H9 (cell line): ENCODE results near the gene GRIA1. TPM values are rescaled to one million over a fixed set of nuclear protein-coding genes. Genes with fewer than 3 reads are reported as not detected.

ENCODE experiments used
- DNase-seq: peaks from one replicate; pipeline ENCODE4 v3.0.0-alpha.2; 2017
- H2AFZ ChIP-seq: one replicate; pipeline ENCODE4 v1.6.1; 2013; ENCODE audit warnings: mild to moderate bottlenecking, low read length, control low read depth, moderate library complexity
- H2AK5ac ChIP-seq: 2 replicates; pipeline ENCODE4 v1.6.1; 2013; ENCODE audit warnings: low read length, control low read depth, mixed read lengths; ENCODE audit not compliant: insufficient read length
- H2BK120ac ChIP-seq: one replicate; pipeline ENCODE4 v1.6.1; 2013; ENCODE audit warnings: low read depth, mild to moderate bottlenecking, low read length, control low read depth, inconsistent platforms; ENCODE audit not compliant: poor library complexity, severe bottlenecking
- H2BK12ac ChIP-seq: 2 replicates; pipeline ENCODE4 v1.6.1; 2013; ENCODE audit warnings: low read length, control low read depth, mixed read lengths, low read depth; ENCODE audit not compliant: insufficient read length
- H2BK15ac ChIP-seq: 2 replicates; pipeline ENCODE4 v1.6.1; 2013; ENCODE audit warnings: low read depth, low read length, control low read depth
- H2BK20ac ChIP-seq: one replicate; pipeline ENCODE4 v1.6.1; 2013; ENCODE audit warnings: low read depth, mild to moderate bottlenecking, low read length, control low read depth, inconsistent platforms; ENCODE audit not compliant: poor library complexity, severe bottlenecking
- H2BK5ac ChIP-seq: 2 replicates; pipeline ENCODE4 v1.6.1; 2013; ENCODE audit warnings: low read length, control low read depth, mixed read lengths; ENCODE audit not compliant: insufficient read length
- H3K14ac ChIP-seq: 2 replicates; pipeline ENCODE4 v1.6.1; 2013; ENCODE audit warnings: low read length, control low read depth; ENCODE audit not compliant: insufficient read depth
- H3K18ac ChIP-seq: 2 replicates; pipeline ENCODE4 v1.6.1; 2013; ENCODE audit warnings: low read depth, mild to moderate bottlenecking, mixed read lengths, low read length, control low read depth; ENCODE audit not compliant: insufficient read length
- H3K23ac ChIP-seq: 2 replicates; pipeline ENCODE4 v1.6.1; 2013; ENCODE audit warnings: low read length, control low read depth, mixed read lengths, low read depth; ENCODE audit not compliant: insufficient read length
- H3K23me2 ChIP-seq: 2 replicates; pipeline ENCODE4 v1.6.1; 2013; ENCODE audit warnings: low read depth, mild to moderate bottlenecking, mixed read lengths, low read length, control low read depth; ENCODE audit not compliant: insufficient read length, poor library complexity, severe bottlenecking
- H3K27ac ChIP-seq: 2 replicates; pipeline ENCODE4 v1.5.1; 2013; ENCODE audit warnings: low read length, control low read depth, mixed read lengths, low read depth; ENCODE audit not compliant: insufficient read length
- H3K27me3 ChIP-seq: 2 replicates; pipeline ENCODE4 v1.6.1; 2013; ENCODE audit warnings: low read length, control low read depth, inconsistent platforms; ENCODE audit not compliant: insufficient read depth
- H3K4ac ChIP-seq: 2 replicates; pipeline ENCODE4 v1.6.1; 2013; ENCODE audit warnings: low read depth, mild to moderate bottlenecking, control low read depth, inconsistent platforms, low read length, moderate library complexity
- H3K4me1 ChIP-seq: 2 replicates; pipeline ENCODE4 v1.6.1; 2013; ENCODE audit warnings: low read length, control low read depth, inconsistent platforms; ENCODE audit not compliant: insufficient read depth
- H3K4me2 ChIP-seq: 2 replicates; pipeline ENCODE4 v1.6.1; 2013; ENCODE audit warnings: low read length, control low read depth, mixed read lengths; ENCODE audit not compliant: insufficient read length, insufficient read depth
- H3K56ac ChIP-seq: 2 replicates; pipeline ENCODE4 v1.6.1; 2013; ENCODE audit warnings: low read depth, mild to moderate bottlenecking, mixed read lengths, low read length, control low read depth; ENCODE audit not compliant: insufficient read length
- H3K79me1 ChIP-seq: 2 replicates; pipeline ENCODE4 v1.6.1; 2013; ENCODE audit warnings: low read depth, mild to moderate bottlenecking, moderate library complexity, low read length, control low read depth, inconsistent platforms; ENCODE audit not compliant: insufficient read depth, poor library complexity, severe bottlenecking
- H3K79me2 ChIP-seq: 2 replicates; pipeline ENCODE4 v1.6.1; 2013; ENCODE audit warnings: low read length, control low read depth, inconsistent platforms; ENCODE audit not compliant: insufficient read depth
- H3K9ac ChIP-seq: 2 replicates; pipeline ENCODE4 v1.6.1; 2013; ENCODE audit warnings: low read length, control low read depth, mixed read lengths; ENCODE audit not compliant: insufficient read length; ENCODE audit errors: extremely low read depth
- H3K9me3 ChIP-seq: one replicate; pipeline ENCODE4 v1.6.1; 2013; ENCODE audit warnings: low read depth, low read length, inconsistent platforms; ENCODE audit not compliant: control insufficient read depth
- H3T11ph ChIP-seq: one replicate; pipeline ENCODE4 v1.6.1; 2013; ENCODE audit warnings: mild to moderate bottlenecking, low read length, control low read depth, inconsistent platforms
- H4K20me1 ChIP-seq: one replicate; pipeline ENCODE4 v1.6.1; 2013; ENCODE audit not compliant: control insufficient read depth, insufficient read length, insufficient read depth
- H4K5ac ChIP-seq: 2 replicates; pipeline ENCODE4 v1.6.1; 2013; ENCODE audit warnings: low read depth, mild to moderate bottlenecking, mixed read lengths, low read length, control low read depth; ENCODE audit not compliant: insufficient read length
- H4K8ac ChIP-seq: replicated peaks from 2 replicates; pipeline ENCODE4 v1.6.1; 2013; ENCODE audit warnings: low read length, control low read depth, mixed read lengths, low read depth; ENCODE audit not compliant: insufficient read length
- H4K91ac ChIP-seq: 2 replicates; pipeline ENCODE4 v1.6.1; 2013; ENCODE audit warnings: low read depth, mild to moderate bottlenecking, moderate library complexity, mixed read lengths, low read length, control low read depth; ENCODE audit not compliant: insufficient read length
- H3K27ac Mint-ChIP-seq, 3 experiments: 2 replicates in 2 of 3; 3 replicates in 1 of 3; pipeline ENCODE4 v1.8.0; 2020 to 2021; ENCODE audit warnings: mixed read lengths in 3 of 3, mild to moderate bottlenecking in 1 of 3, moderate library complexity in 1 of 3
- H3K27me3 Mint-ChIP-seq: 2 replicates; pipeline ENCODE4 v1.8.0; 2021; ENCODE audit warnings: low read depth, mild to moderate bottlenecking, moderate library complexity, mixed read lengths
- H3K36me3 Mint-ChIP-seq, 3 experiments: 2 replicates in 2 of 3; 3 replicates in 1 of 3; pipeline ENCODE4 v1.8.0; 2020 to 2021; ENCODE audit warnings: low read depth in 3 of 3, mixed read lengths in 3 of 3; ENCODE audit not compliant: insufficient read depth in 1 of 3
- H3K4me1 Mint-ChIP-seq, 2 experiments: 2 replicates each; pipeline ENCODE4 v1.8.0; 2020; ENCODE audit warnings: mixed read lengths in 2 of 2
- H3K4me3 Mint-ChIP-seq, 2 experiments: 2 replicates in 1 of 2; 3 replicates in 1 of 2; pipeline ENCODE4 v1.8.0; 2020 to 2021; ENCODE audit warnings: mild to moderate bottlenecking in 2 of 2, mixed read lengths in 2 of 2, moderate library complexity in 1 of 2
- H3K9me3 Mint-ChIP-seq, 2 experiments: 2 replicates in 1 of 2; 3 replicates in 1 of 2; pipeline ENCODE4 v1.8.0; 2020; ENCODE audit warnings: mild to moderate bottlenecking in 2 of 2, mixed read lengths in 2 of 2, moderate library complexity in 1 of 2
- CTCF ChIP-seq: fragments of 200-600 bp; sonication (generic); conservative IDR thresholded peaks from 3 replicates; pipeline ENCODE4 v1.8.0; 2021; ENCODE audit warnings: antibody characterized with exemption, mild to moderate bottlenecking
- WGBS: extraction: QIAGEN DNeasy Blood & Tissue Kit; methylation state at CpG from one replicate; pipeline ENCODE4 v1.1.7; 2013; ENCODE audit warnings: missing lambda C conversion rate, low lambda C conversion rate, mixed read lengths; ENCODE audit not compliant: insufficient read length; ENCODE audit errors: extremely low coverage; 5-methylcytosine and 5-hydroxymethylcytosine counted together
- total RNA-seq: library from RNA; stranded (reverse); gene quantifications from 2 replicates; pipeline ENCODE4 v1.2.1, GENCODE V29; 2021

The GRIA1 gene
- total RNA-seq, 1 experiment from 2014 or later: 0.52 TPM

DNA sequence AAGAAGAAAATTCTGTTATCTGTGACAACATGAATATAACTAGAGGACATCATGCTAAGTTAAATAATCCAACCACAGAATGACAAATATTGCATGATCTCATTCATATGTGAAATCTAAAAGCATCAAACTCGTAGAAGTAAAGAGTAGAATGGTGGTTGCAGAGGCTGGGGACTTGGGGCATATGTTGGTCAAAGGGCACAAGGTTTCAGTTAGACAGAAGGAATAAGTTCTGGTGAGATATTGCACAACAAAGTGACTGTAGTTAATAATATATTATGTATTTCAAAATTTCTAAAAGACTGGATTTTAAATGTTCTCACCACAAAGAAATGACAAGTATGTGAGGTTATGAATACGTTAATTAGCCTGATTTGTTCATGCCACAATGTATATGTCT lies 24.8 kb downstream of the GRIA1 start:
- peaks cover 32 to 37% of the 10 kb centered on the region in 2 experiments for H3K4me1 Mint-ChIP-seq
- no peak overlapping the region for H3K56ac ChIP-seq
- peaks cover 0 to 13% of the 10 kb centered on the region in 2 experiments for H3K9me3 Mint-ChIP-seq
- H3K36me3 Mint-ChIP-seq: peaks cover 0 to 17% (median 0%) of the 10 kb centered on the region in 3 experiments; a peak in 3 of 7 replicates
- no peaks in the 10 kb centered on the region for H4K20me1 ChIP-seq
- no peaks in the 10 kb centered on the region for H3K23me2 ChIP-seq
- no peak overlapping the region for H2AFZ ChIP-seq
- WGBS: no CpG with 5 or more reads among the region's 2 CpGs
- DNase-seq: no peak
- no peak overlapping the region for H3K4ac ChIP-seq
- no peak overlapping the region for H3K9ac ChIP-seq
- H3K4me1 ChIP-seq: peaks cover 5% of the 10 kb centered on the region; the same call in 1 of the 2 replicates
- H3K79me1 ChIP-seq: no peaks in the 10 kb centered on the region
- no peak overlapping the region for H2BK5ac ChIP-seq
- H3K23ac ChIP-seq: no peak overlapping the region
- H3T11ph ChIP-seq: no peak overlapping the region
- no peak for TF ChIP-seq CTCF
- H2BK12ac ChIP-seq: no peak overlapping the region
- no peaks in the 10 kb centered on the region for H3K27me3 ChIP-seq
- H3K27me3 Mint-ChIP-seq: no peaks in the 10 kb centered on the region
- H2BK120ac ChIP-seq: no peak overlapping the region
- H2BK20ac ChIP-seq: no peak overlapping the region
- H4K91ac ChIP-seq: no peak overlapping the region
- no peak overlapping the region for H2AK5ac ChIP-seq
- H4K8ac ChIP-seq: no peak overlapping the region
- no peak overlapping the region for H3K18ac ChIP-seq
- no peak overlapping the region for H3K27ac ChIP-seq
- H3K9me3 ChIP-seq: no peaks in the 10 kb centered on the region
- no peaks in the 10 kb centered on the region for H3K79me2 ChIP-seq
- no peak overlapping the region for H2BK15ac ChIP-seq
- H3K14ac ChIP-seq: no peak overlapping the region
- H3K27ac Mint-ChIP-seq: no peak overlapping the region
- no peak overlapping the region for H4K5ac ChIP-seq
- H3K4me2 ChIP-seq: no peak overlapping the region
- no peak overlapping the region for H3K4me3 Mint-ChIP-seq
